SKM-1 treated with dmso at 0.1 percent for 144 hours (cell line): ENCODE measurements around the gene VAPB.

Experiments
- DNase-seq: peaks from one replicate; lab custom pipeline; 2025; ENCODE audit not compliant: unreplicated experiment; lab: John Stamatoyannopoulos, UW

VAPB gene

DNA sequence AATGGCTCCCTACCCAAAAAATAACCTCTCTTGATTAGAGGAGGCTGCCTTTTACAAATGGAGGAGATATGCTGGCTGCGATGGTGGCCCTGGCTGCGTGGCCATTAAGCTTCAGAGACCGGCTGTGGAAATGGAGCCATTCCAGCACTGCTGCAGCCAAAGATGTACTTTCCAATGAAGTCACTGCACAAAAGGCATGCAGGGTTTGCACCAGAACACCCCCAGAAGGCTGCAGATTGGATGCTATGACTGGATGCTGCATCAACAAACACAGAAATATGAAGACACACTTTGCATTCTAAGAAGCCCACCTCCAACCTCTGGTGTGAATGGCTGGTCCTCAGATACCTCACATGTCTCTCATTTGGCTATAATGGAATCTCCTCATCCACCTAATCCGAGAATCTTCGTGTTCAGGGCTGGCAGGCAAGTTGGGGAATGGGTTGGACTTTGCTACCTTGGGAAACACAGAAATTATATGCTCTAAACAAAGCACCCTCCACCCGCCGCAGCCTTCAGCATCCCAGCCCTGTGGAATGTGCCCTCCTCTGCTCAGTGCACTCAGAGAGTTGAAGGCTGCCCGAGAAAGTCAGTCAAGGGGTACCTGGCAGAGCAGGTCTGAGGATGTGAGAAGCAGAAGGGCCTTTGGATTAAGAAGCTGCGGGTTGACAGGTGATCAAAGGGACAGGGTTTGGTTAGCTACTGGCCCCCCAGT lies 90.9 kb downstream of the VAPB start:
- DNase-seq, result no peak

DNA sequence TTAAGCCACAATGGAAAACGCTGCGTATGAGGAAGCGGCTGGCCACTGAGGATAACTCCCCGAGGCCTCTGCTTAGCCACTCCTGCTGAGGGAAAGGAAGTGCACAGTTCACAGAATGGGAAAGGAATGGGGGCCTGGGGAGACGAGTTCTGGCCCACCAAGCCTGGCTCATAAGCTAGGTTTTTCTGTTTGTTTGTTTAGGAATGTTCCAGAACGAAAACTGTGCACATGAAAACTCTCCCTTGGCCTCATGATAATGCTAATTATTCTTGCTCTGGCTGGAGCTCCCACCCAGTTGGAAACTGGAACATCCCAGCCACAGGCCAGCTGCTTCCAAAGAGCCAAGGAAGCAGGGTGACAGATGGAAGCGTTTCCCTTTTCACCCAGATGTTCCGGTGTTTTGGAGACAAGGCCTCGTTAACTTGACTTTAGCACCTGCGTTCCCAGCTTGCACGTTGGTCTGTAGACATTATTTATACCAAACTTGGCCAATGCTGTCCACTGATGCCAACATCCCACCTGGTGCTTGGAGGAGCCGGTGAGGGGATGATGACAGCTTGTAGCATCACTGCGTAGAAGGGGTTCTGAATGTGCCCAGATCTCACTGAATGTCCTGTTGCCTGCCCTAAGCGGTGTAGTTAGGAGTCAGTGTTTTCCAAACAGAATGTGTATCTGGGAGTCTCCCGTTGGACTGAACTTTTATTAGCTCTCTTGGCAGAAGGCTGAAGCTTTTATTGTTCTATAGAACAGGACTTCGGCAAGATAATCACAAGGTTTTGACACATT lies 91.7 kb downstream of the VAPB start:
- DNase-seq, result no peak

DNA sequence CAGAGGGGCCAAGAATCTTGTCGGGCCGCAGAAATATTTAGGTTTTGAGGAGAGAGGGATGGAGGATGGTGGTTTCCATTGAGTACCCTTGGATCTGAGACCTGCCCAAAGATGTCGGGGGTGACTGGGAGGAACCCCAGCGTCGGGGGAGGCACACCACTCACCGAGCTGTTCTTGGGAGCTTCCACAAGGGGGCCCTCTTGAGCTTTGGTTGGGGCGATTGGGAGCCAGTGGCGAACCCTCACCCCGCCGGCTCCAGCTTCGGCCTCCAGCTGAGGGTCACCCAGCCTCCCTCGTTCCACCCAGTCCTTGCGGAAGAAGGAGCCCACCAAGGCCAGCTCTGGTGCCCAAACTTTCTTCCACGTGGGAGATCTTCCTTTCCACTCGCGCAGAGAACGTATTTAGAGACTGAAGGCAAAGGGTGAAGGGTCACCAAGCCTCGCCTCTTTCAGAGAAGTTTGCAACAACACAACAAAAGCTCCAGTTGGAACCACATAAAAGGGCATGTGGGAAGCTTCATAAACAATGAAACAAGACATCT lies 92.5 kb downstream of the VAPB start:
- DNase-seq, result no peak

DNA sequence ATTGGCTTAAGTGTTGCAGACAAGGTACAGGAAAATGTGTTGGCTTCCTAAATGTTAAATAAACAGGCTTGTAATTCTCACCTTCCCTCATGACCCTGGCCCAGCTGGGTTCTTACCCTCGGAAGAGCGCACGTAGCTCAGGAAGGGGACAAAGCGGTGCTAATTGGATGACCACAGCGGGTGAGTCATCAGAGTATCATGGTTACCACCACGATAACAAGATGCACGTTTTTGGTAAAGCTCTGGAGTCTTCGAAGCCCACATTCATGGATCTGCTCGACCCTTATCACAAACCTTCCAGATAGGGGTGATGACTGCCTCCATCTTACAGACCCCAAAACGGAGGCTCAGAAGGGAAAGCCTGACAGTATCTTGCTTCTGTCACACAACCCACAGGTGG lies 93.4 kb downstream of the VAPB start:
- DNase-seq, result no peak

DNA sequence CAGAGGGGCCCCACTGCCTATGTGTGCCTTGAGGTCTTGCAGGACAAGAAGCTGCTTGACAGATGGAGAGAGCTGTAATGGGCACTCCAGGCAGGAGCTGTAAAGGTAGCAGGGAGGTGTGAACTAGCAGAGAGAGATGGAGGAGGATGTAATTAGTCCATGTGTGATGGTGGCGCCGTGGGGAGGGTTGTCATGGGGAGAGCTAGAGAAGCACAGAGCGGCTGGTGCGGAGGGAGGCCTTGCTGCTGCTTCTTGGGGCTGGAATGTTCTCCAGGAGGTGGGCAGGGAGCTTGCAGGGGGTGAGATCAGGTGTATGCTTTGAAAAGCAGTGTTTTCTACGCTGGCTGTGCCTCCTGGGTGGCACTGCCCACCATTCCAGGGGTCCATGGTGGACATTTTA lies 94.0 kb downstream of the VAPB start:
- no peak for DNase-seq

GRCh38 chr20:58483470-58483869 lies 94.4 kb downstream of the VAPB start:
- DNase-seq, result no peak

DNA sequence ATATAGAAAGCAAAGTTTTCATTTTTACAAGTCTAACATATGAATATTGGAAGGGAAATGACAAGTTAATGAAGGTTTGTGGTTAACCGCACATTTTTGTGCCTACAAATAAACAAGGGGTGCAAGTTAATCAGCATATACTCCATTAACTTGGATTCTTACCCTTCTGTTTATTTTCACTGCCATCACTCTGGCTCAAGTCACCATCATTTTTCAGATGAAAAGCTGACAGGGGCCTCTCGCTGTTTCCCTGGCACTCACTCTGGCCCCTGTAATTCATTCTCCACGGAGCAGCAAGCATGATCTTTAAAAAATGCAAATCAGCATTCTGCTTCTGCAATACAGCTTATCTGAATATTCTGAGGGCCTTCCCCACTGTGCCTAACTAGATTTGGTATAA lies 96.4 kb downstream of the VAPB start:
- DNase-seq, result no peak

DNA sequence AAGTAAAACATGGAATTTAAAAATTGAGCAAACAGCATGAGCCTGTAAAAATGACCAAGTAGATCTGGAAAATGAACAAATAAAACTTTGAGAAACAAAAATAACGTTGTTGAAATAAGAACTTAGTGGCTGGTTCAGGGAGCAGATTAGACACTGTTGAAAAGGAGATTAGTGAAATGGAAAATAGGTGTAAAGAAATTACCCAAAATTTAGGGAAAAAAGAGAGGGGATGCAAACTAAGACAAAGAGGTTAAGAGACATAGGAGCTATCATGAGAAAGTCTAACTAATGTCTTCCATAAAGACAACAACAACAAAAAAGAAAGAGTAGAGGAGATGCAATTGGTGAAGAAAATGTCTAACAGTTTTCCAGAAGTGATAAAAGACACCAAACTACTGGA lies 97.2 kb downstream of the VAPB start:
- DNase-seq, result no peak

GRCh38 chr20:58492074-58492718 lies 103.2 kb downstream of the VAPB start:
- no peak for DNase-seq

DNA sequence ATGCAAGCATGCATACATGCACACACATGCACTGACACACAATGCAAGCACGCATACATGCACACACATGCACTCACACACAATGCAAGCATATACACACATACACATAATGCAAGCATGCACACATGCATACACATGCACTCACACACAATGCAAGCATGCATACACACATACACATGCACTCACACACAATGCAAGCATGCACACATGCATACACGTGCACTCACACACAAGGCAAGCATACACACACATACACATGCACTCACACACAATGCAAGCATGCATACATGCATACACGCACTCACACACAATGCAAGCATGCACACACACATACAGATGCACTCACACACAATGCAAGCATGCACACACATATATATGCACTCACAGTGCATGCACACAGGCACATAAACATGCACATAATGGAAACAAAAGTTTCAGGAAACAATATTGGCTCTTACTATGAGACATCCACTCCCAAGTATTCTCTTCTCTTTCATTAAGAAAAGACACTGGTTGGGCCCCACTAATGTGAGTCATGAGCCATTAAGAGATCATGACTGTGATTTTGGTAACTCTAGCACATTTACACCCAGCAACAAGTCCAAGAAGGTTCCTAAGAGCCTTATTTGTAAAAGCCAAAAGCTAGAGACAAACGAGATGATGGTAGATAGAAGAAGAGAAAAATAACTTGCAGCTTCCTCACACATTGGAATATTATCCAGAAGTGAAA lies 103.9 kb downstream of the VAPB start:
- DNase-seq, result no peak

- no peak for DNase-seq
These were observed 106.0 kb downstream of the VAPB start for GRCh38 chr20:58494923-58495622.

- DNase-seq, result no peak
These were observed 106.8 kb downstream of the VAPB start for GRCh38 chr20:58495623-58496428.

DNA sequence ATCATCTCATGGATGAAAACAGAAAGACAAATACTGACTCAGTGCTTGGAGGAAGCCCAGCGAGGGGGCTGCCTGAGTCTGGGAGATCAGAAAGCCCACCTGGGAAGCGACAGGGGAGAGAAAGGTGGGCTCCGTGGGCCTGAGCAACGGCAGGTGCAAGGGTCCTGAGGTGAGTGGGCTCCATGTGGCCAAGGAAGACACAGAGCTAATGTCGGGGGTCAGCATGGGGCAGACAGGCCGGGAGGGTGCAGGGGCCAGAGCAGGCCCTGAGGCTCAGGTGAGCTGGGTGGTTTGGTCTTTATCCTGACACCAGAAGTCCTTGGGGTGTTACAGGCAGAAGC lies 107.4 kb downstream of the VAPB start:
- no peak for DNase-seq

DNA sequence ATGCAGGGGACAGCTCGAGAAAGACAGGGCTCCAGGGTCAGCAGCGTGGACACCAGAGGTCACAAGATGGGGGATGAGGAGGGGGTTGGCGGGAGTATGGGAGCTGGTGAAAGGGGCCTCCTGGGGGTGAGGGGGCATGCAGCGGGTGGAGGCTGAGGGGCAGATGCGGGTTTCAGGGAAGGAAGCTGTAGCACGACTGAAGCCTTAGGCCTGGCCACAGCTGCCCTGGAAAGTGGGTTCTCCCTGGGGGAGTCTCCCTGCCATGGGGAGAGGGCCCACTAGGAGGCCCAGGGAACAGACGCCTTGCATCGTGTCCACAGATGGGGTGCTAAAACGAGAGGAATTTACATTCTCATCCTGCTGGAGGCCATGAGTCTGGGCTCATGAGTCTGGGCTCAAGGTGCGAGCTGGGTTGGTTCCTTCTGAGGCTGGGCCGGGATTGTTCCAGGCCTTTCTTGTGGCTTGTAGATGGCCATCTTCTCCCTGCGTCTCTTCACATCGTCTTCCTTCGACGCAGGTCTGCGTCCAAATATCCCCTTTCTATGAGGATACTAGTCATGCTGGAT lies 108.1 kb downstream of the VAPB start:
- no peak for DNase-seq

DNA sequence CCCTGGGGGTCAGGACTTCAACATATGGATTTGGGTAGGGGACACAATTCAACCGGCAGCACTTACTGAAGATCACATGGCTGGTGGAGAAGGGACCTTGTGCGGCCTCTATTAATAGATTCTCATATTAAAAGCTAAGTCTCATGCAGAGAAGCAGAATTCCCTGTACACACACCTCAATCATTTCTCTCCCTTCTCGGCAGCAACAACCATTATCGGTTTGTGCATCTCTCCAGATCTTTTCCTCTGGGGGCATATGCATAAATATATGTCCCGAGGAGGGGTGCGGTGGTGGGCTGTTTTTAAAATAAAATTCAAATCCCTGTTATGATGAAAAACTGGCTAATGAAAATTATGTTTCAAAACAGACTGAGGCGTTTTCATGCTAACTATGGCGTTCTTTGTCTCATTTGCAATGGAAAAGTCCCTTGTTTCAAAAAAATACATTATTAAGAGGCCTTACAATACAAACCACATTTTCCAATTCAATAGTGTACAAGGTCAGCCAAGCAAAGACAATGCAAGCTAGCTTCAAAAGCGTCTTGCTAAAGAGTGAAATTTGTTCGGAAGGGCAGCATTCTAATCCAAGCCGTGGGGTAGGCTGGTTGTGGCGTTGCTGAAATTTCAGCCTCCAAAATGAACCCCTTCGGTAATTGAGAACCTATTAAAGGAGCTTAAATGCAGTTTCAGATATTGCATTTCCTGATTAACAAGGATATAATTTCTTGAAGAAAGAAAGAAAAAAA lies 108.9 kb downstream of the VAPB start:
- DNase-seq, result no peak

DNA sequence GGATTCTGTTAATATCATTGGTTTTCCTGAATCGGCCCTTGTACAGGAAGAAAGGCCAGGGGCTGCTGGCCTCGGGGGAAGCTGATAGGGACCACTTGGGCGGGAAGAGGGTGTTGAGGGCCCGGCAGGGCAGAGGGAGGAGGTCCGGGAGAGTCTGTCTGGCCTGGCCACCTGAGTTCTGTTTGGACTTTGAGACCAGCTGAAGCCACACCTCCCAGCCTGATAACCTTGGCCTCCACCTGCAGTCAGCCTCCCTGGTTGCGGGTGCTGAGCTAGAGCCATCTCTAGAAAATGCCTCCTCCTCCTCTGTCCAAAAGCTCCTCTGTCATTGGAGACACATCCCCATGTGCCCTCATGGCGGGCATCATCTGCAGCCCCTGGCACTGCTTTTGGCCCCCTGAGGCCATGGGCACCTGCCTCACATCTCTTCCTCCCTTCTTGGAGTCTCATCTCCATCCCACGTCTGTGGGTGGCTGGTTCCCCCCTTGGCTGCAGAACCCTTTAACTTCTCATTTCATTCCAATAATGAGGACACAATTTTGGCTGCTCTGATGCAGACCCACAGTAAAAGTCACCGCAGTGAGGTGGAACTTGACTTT lies 109.5 kb downstream of the VAPB start:
- DNase-seq, result no peak

- DNase-seq, result no peak
These were observed 111.2 kb downstream of the VAPB start for GRCh38 chr20:58500256-58500655.
